ENCODE measurements around the gene TRMT112.

DNA sequence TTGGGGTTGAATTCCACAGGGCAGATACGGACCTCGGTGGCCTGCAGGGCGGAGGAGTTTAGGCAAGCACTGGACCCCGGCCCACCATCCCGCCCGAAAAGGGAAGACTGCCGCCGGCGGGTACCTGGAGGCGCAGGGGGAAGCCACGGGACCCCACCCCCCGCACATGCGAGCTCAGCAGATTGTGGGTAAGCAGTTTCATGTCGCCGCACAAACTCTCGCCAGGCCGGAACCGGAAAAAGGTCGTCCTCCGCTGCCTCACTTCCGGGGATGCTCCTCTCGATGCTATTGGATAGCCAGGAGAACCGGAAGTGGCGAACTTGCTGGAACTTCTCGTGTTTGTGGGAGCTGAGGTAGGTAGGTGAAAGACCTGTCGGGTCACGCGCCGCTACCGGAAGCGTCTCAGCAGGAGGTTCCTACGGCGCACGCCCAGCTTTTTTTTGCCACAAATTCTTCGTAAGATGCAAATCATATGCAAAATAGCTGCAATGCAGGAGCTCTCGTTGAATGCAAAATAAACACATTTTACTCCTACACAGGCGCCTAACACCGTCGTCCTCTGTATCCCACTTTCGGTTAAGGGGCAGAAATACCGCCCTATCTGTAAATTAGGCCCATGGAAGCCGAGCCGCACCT, at the start of gene TRMT112:
- TF ChIP-seq, protein P1, sequence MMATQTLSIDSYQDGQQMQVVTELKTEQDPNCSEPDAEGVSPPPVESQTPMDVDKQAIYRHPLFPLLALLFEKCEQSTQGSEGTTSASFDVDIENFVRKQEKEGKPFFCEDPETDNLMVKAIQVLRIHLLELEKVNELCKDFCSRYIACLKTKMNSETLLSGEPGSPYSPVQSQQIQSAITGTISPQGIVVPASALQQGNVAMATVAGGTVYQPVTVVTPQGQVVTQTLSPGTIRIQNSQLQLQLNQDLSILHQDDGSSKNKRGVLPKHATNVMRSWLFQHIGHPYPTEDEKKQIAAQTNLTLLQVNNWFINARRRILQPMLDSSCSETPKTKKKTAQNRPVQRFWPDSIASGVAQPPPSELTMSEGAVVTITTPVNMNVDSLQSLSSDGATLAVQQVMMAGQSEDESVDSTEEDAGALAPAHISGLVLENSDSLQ (IDR thresholded peaks at IDR 0.05) = no peak
- TF ChIP-seq SUZ12 (IDR thresholded peaks at IDR 0.05) (no peak), ARNT (IDR thresholded peaks at IDR 0.05) (no peak)
